MCF 10A (cell line): ENCODE results near the gene CPED1. TPM values are rescaled to one million over a fixed set of nuclear protein-coding genes. Genes with fewer than 3 reads are reported as not detected.

Experiments used
- BruUV-seq: library from RNA; stranded (reverse); fragments of 400-500 nt; replicated peaks from 2 replicates; lab custom pipeline; 2021; lab: Mats Ljungman, UMichigan
- CTCF ChIA-PET: fragments of 300-600 bp; sonication (Branson Sonifier 250); formaldehyde crosslinking; extraction: SDS; loops from one replicate; lab custom pipeline; 2021; ENCODE audit warnings: antibody characterized with exemption, inconsistent platforms; lab: Yijun Ruan, JAX
- POLR2A ChIA-PET: fragments of 300-600, 350-650 bp; sonication (Branson Sonifier 250); formaldehyde crosslinking; extraction: SDS; loops from one replicate; lab custom pipeline; 2020; ENCODE audit warnings: antibody characterized with exemption, inconsistent platforms; lab: Yijun Ruan, JAX
- DNase-seq: peaks from one replicate; pipeline ENCODE4 v3.0.0-alpha.2; 2018; ENCODE audit not compliant: unreplicated experiment
- H3K27ac Mint-ChIP-seq: one replicate; pipeline ENCODE4 v1.8.0; 2022; ENCODE audit warnings: mild to moderate bottlenecking, low read depth, mixed read lengths; ENCODE audit not compliant: unreplicated experiment
- H3K27me3 Mint-ChIP-seq: one replicate; pipeline ENCODE4 v1.8.0; 2022; ENCODE audit warnings: mixed read lengths; ENCODE audit not compliant: insufficient read depth, unreplicated experiment
- H3K36me3 Mint-ChIP-seq: one replicate; pipeline ENCODE4 v1.8.0; 2022; ENCODE audit warnings: mild to moderate bottlenecking, moderate library complexity, mixed read lengths; ENCODE audit not compliant: insufficient read depth, unreplicated experiment
- H3K4me1 Mint-ChIP-seq: one replicate; pipeline ENCODE4 v1.8.0; 2022; ENCODE audit warnings: mixed read lengths; ENCODE audit not compliant: insufficient read depth, unreplicated experiment
- H3K4me3 Mint-ChIP-seq: one replicate; pipeline ENCODE4 v1.8.0; 2022; ENCODE audit warnings: mild to moderate bottlenecking, moderate library complexity, mixed read lengths; ENCODE audit not compliant: unreplicated experiment
- H3K9me3 Mint-ChIP-seq: one replicate; pipeline ENCODE4 v1.8.0; 2022; ENCODE audit warnings: mixed read lengths; ENCODE audit not compliant: unreplicated experiment
- intact Hi-C: fragments of 100-400 bp; cut with micrococcal nuclease; formaldehyde crosslinking; loops from 2 replicates; pipeline ENCODE4 v1.14.1; 2022
- total RNA-seq: library from RNA; stranded (reverse); gene quantifications from 2 replicates; pipeline ENCODE4 v1.2.3, GENCODE V29; 2022
- TF ChIP-seq, protein P1 (sequence below): fragments of 200-600 bp; IDR thresholded peaks from one replicate; pipeline ENCODE4 v1.8.0; 2022; ENCODE audit warnings: antibody characterized with exemption, mild to moderate bottlenecking; ENCODE audit not compliant: unreplicated experiment

CPED1 gene
- total RNA-seq, 1 experiment from 2014 or later, result not detected

DNA sequence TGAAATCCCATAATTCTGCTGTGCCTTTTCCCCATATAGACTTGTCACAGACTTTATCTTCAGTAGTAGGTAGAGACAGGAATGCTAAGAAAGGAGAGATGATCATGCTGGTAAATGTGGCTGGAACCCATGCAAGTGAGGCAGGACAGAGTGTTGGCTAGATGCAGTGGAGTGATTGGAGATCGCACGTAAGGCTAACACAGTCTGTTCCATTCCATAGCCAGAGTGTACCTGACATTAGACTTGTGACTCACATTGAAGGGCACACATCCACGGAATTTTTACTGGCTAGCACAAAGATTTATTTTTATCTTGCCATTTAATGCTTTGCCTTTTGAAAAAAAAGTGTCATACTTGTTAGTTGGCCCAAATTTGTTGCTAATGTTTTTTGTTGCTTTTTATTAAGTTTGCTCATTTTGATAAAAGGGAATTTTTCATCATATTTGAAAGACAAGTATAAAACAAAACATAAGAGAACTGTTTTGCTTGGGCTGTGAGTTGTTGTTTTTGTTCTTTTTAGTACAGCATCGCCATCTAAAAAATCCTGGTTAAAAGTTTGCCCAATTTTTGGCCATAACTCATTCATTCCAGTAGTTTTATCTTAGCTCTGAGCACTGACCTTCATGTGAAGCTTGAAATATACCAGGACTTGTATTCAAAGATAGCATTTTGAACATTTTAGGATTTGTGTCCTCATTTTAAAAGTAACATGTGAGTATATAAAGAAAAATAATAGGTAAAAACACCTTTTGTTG, 81.0 kb downstream of the CPED1 start:
- intact Hi-C loops, result no loop called here
- Mint-ChIP-seq H3K27ac (no peak overlapping the region), H3K4me3 (no peak overlapping the region), H3K27me3 (peaks cover 41% of the 10 kb centered on the region), H3K36me3 (no peaks in the 10 kb centered on the region), H3K4me1 (no peaks in the 10 kb centered on the region), H3K9me3 (no peaks in the 10 kb centered on the region)
- TF ChIP-seq, protein P1, sequence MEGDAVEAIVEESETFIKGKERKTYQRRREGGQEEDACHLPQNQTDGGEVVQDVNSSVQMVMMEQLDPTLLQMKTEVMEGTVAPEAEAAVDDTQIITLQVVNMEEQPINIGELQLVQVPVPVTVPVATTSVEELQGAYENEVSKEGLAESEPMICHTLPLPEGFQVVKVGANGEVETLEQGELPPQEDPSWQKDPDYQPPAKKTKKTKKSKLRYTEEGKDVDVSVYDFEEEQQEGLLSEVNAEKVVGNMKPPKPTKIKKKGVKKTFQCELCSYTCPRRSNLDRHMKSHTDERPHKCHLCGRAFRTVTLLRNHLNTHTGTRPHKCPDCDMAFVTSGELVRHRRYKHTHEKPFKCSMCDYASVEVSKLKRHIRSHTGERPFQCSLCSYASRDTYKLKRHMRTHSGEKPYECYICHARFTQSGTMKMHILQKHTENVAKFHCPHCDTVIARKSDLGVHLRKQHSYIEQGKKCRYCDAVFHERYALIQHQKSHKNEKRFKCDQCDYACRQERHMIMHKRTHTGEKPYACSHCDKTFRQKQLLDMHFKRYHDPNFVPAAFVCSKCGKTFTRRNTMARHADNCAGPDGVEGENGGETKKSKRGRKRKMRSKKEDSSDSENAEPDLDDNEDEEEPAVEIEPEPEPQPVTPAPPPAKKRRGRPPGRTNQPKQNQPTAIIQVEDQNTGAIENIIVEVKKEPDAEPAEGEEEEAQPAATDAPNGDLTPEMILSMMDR, result no peak
- no TSS peak for BruUV-seq
- ChIA-PET CTCF (no interaction called here), POLR2A (interaction anchor here (0.7 kb wide), 1 partner anchor 259 kb away, joined by 3 read pairs; no protein-coding TSS in a partner anchor)
- no peak for DNase-seq

DNA sequence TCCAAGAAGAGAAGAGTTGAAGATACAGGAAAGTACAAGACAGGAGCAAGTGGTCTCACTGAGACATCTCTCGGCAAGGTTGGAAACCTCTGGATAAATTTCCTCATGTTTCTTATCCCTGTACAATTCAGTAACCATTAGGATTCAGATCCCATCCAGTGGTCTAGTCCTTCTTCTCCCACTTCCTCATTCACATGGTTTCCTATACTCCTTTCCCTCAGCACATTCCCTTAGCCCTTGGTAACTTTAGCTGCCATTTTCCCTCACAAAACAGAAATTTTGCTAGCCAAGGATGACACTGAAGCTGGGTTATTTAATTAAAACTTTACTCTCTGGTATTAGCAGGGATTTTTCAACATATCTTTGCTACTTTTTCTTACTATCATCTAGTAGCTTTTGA, 82.6 kb downstream of the CPED1 start:
- H3K27ac Mint-ChIP-seq, result no peak overlapping the region
- intact Hi-C loops, result no loop called here
- H3K4me1 Mint-ChIP-seq, result no peaks in the 10 kb centered on the region
- BruUV-seq, result no TSS peak
- ChIA-PET CTCF (interaction anchor here (0.5 to 2.7 kb wide), 4 partner anchors 10 to 259 kb away, joined by 3 to 8 read pairs (median 3); no protein-coding TSS in a partner anchor), POLR2A (interaction anchor here (0.7 kb wide), 1 partner anchor 11 kb away, joined by 3 read pairs; no protein-coding TSS in a partner anchor)
- no peak overlapping the region for H3K4me3 Mint-ChIP-seq
- no peak for DNase-seq
- no peaks in the 10 kb centered on the region for H3K9me3 Mint-ChIP-seq
- peaks cover 36% of the 10 kb centered on the region for H3K27me3 Mint-ChIP-seq
- TF ChIP-seq, protein P1, result no peak
- H3K36me3 Mint-ChIP-seq, result no peaks in the 10 kb centered on the region

DNA sequence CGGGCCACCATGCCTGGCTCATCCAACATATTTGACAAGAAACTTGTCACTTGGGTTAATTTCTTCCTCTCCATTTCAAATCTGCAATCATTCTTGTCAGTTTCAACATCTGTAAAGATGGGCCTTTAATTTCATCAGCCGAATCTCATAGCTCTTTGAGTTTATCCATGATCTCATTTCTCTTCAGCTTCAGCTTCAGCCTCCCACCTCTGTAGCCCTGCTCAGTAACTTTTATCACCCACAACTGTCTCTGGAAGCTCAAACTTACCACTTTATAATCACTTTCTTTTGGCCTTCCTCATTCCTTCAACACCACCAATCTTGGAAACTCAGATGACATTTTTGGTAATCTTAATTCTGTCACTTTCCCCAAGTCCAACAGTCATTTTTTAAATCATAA, 83.2 kb downstream of the CPED1 start:
- POLR2A ChIA-PET, result interaction anchor here (0.6 to 0.7 kb wide), 2 partner anchors 11 to 1908 kb away, joined by 3 to 4 read pairs; no protein-coding TSS in a partner anchor
- no TSS peak for BruUV-seq
- H3K4me1 Mint-ChIP-seq, result no peaks in the 10 kb centered on the region

GRCh38 chr7:121072826-121073225, 84.3 kb downstream of the CPED1 start:
- ChIA-PET POLR2A (no interaction called here), CTCF (interaction anchor here (0.7 kb wide), 1 partner anchor 421 kb away, joined by 3 read pairs; no protein-coding TSS in a partner anchor)
- Mint-ChIP-seq H3K27me3 (peaks cover 36% of the 10 kb centered on the region), H3K36me3 (no peaks in the 10 kb centered on the region), H3K4me1 (no peaks in the 10 kb centered on the region), H3K4me3 (no peak overlapping the region), H3K9me3 (no peaks in the 10 kb centered on the region), H3K27ac (no peak overlapping the region)
- intact Hi-C loops, result no loop called here
- TF ChIP-seq, protein P1, result no peak
- no peak for DNase-seq
- BruUV-seq, result no TSS peak

More for the DNA sequence above, 83.2 kb downstream of the CPED1 start:
- TF ChIP-seq, protein P1, result no peak
- CTCF ChIA-PET, result interaction anchor here (0.5 to 2.7 kb wide), 4 partner anchors 9 to 259 kb away, joined by 3 to 8 read pairs (median 3); no protein-coding TSS in a partner anchor
- no peak overlapping the region for H3K4me3 Mint-ChIP-seq
- no peaks in the 10 kb centered on the region for H3K36me3 Mint-ChIP-seq
- peaks cover 36% of the 10 kb centered on the region for H3K27me3 Mint-ChIP-seq
- H3K9me3 Mint-ChIP-seq, result no peaks in the 10 kb centered on the region
- intact Hi-C loops, result no loop called here
- H3K27ac Mint-ChIP-seq, result no peak overlapping the region
- DNase-seq, result no peak
